CD4-positive, CD25-positive, alpha-beta regulatory T cell (primary cell): ENCODE measurements around the gene CLEC20A. TPM values are rescaled to one million over a fixed set of nuclear protein-coding genes. Genes with fewer than 3 reads are reported as not detected.

Experiments
- ATAC-seq, 2 donors: fragments of 150-1000 bp; cut with Tn5 transposase; one replicate each; pipeline ENCODE4 v1.10.0; 2021; ENCODE audit warnings: low read depth in 2 of 2, moderate number of reproducible peaks in 2 of 2, moderate library complexity in 1 of 2
- DNase-seq, 3 donors: peaks; one replicate each; pipeline versions ENCODE4 v3.0.0 to v3.0.0-alpha.2; 2012 to 2022; ENCODE audit warnings: mixed read lengths in 1 of 3
- H3K27ac ChIP-seq: one replicate; pipeline ENCODE4 v1.7.0; 2013; ENCODE audit warnings: mild to moderate bottlenecking, low read length; ENCODE audit not compliant: insufficient read depth, poor library complexity, severe bottlenecking
- H3K27me3 ChIP-seq: one replicate; pipeline ENCODE4 v1.7.0; 2013; ENCODE audit warnings: low read length; ENCODE audit not compliant: control insufficient read depth, insufficient read depth
- H3K36me3 ChIP-seq: one replicate; pipeline ENCODE4 v1.7.0; 2013; ENCODE audit warnings: mild to moderate bottlenecking, low read length, moderate library complexity; ENCODE audit not compliant: control insufficient read depth, insufficient read depth
- H3K4me1 ChIP-seq: 2 replicates; pipeline ENCODE4 v1.7.0; 2013; ENCODE audit warnings: mild to moderate bottlenecking, low read length; ENCODE audit not compliant: insufficient read depth, control insufficient read depth, poor library complexity, severe bottlenecking
- H3K4me3 ChIP-seq: one replicate; pipeline ENCODE4 v1.7.0; 2013; ENCODE audit warnings: low read depth, mild to moderate bottlenecking, low read length, moderate library complexity
- H3K9me3 ChIP-seq, 2 experiments: 1 replicate in 1 of 2; 2 replicates in 1 of 2; pipeline ENCODE4 v1.7.0; 2013; ENCODE audit warnings: low read length in 2 of 2, mild to moderate bottlenecking in 1 of 2, moderate library complexity in 1 of 2; ENCODE audit not compliant: control insufficient read depth in 2 of 2
- H3K27ac Mint-ChIP-seq, 3 donors: one replicate each; pipeline ENCODE4 v1.8.0; 2020 to 2022; ENCODE audit warnings: mild to moderate bottlenecking in 3 of 3, mixed read lengths in 3 of 3, moderate library complexity in 2 of 3
- H3K27me3 Mint-ChIP-seq: one replicate; pipeline ENCODE4 v1.8.0; 2022; ENCODE audit warnings: mild to moderate bottlenecking, mixed read lengths
- H3K36me3 Mint-ChIP-seq: one replicate; pipeline ENCODE4 v1.8.0; 2020; ENCODE audit warnings: mixed read lengths
- H3K4me1 Mint-ChIP-seq, 4 donors: one replicate each; pipeline ENCODE4 v1.8.0; 2020 to 2022; ENCODE audit warnings: mixed read lengths in 4 of 4, mild to moderate bottlenecking in 1 of 4
- H3K4me3 Mint-ChIP-seq, 4 donors: one replicate each; pipeline ENCODE4 v1.8.0; 2020 to 2022; ENCODE audit warnings: mild to moderate bottlenecking in 4 of 4, mixed read lengths in 4 of 4, moderate library complexity in 3 of 4
- H3K9me3 Mint-ChIP-seq, 7 donors: one replicate each; pipeline ENCODE4 v1.8.0; 2020 to 2022; ENCODE audit warnings: mixed read lengths in 7 of 7, mild to moderate bottlenecking in 3 of 7, moderate library complexity in 2 of 7
- polyA plus RNA-seq, 4 donors: library from polyadenylated mRNA; unstranded; fragments of 300-500 nt; fragmentation: Illumina TruSeq; gene quantifications; one replicate each; pipeline ENCODE4 v1.2.3, GENCODE V29; 2021
- total RNA-seq: library from RNA; stranded (reverse); gene quantifications from one replicate; pipeline ENCODE4 v1.2.3, GENCODE V29; 2022

Gene CLEC20A
- total RNA-seq, result not detected
- polyA plus RNA-seq, result under 1 TPM in 1 of 4 donors, not detected in 3; 0.53 TPM

DNA sequence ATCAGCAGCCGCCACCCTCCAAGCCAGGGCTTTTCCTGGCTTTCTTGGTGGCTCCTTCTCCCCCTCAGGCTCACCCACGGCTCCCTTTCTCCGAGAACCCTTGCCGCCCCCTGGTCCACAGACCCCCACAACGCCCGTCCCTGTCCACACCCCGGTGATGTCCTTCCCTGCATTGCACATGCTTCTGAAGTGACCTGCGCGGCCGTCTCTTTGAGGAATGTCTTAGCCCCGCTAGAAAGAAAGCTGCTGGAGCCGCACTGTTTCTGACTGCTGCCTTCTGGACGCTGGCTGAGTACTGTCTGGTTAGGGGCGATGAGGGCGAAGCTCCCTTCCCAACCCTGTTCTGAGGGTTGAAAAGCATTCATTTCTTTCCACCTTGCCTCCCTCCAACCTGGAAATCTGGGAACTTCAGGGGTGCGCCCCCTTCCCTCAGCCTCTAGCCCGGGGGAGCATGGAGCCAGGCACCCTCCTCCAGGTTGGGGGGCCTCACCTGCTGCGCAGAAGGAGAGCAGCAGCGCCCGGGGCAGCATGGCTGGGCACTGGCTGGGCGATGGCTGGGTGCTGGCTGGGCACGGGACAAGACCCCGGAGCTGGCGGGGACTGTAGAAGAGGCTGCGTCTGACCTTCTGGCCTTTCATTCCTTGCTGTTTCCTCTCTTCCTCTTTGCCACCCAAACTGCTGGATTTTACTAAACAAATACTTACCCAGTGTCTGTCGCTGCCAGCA, at the start of gene CLEC20A:
Gene CLEC20A, minus strand, starts transcription at position 555 of the 726 bp plus-strand sequence. Its CDS starts 25 bp downstream, at position 530.
- Mint-ChIP-seq H3K4me3 (no peak within 1 kb of the TSS), H3K27me3 (no peaks in the 10 kb centered on the region), H3K27ac (no peak within 1 kb of the TSS), H3K4me1 (no peaks in the 10 kb centered on the region), H3K36me3 (no peaks in the 10 kb centered on the region), H3K9me3 (peaks cover 0 to 2% (median 0%) of the 10 kb centered on the region in 7 donors)
- DNase-seq, result no peak
- ATAC-seq, result no peak
- H3K4me3 ChIP-seq, result no peak within 1 kb of the TSS
- H3K4me1 ChIP-seq, result no peaks in the 10 kb centered on the region
- H3K9me3 ChIP-seq, result no peaks in the 10 kb centered on the region
- no peak within 1 kb of the TSS for H3K27ac ChIP-seq
- H3K36me3 ChIP-seq, result no peaks in the 10 kb centered on the region
- H3K27me3 ChIP-seq, result no peaks in the 10 kb centered on the region

DNA sequence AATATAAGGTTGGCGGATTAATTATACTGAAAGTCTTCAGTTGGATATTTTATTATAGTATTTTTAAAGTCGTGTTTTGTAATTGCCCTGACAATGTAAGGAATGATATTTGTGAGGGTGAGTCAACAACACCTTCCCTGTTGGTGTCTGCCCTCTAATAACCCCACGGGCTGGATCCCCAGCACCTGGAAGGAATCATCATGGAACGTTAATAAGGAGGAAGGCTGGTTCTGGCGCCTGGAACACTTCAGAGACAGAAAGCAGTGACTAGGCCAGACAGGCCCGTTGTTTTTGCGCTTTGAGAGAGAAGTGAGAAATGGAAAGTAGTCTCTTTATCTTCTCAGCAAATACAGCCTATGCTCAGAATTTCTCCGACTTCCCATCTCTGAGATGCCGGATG, 47.8 kb upstream of the CLEC20A start:
- Histone ChIP-seq H3K4me3 (no peak overlapping the region), H3K27me3 (no peaks in the 10 kb centered on the region), H3K9me3 (no peaks in the 10 kb centered on the region), H3K4me1 (peaks cover 18% of the 10 kb centered on the region), H3K27ac (no peak overlapping the region), H3K36me3 (no peaks in the 10 kb centered on the region)
- DNase-seq (no peak), ATAC-seq (no peak)
- Mint-ChIP-seq H3K27ac (peak overlapping the region in 2 of 3 donors; percentile 40 to 56), H3K4me3 (peak overlapping the region; percentile 39 to 96 (median 77)), H3K4me1 (peaks cover 8 to 15% (median 13%) of the 10 kb centered on the region in 4 donors), H3K27me3 (no peaks in the 10 kb centered on the region), H3K36me3 (no peaks in the 10 kb centered on the region), H3K9me3 (no peaks in the 10 kb centered on the region)

DNA sequence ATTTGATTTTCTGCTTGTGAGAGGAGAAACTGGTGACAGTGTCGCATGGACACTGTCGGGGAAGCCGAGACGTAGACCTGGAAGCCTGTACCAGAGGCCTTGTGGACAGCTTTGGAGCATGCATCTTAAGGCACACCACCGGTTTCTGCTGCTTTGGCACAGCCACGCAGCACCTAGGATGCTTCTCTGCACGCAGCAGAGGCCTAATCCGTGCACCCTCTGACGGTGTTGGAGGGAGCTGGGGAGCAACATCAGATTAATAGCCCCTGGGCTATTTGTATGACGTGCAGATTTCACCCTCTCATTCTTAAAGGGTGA, 46.5 kb upstream of the CLEC20A start:
- no peaks in the 10 kb centered on the region for H3K36me3 Mint-ChIP-seq
- H3K9me3 ChIP-seq, result no peaks in the 10 kb centered on the region
- DNase-seq, result peak in 1 of 3 donors; percentile 10
- peak overlapping the region; percentile 44 for H3K4me3 ChIP-seq
- no peak for ATAC-seq
- H3K27me3 ChIP-seq, result no peaks in the 10 kb centered on the region
- H3K4me1 ChIP-seq, result peaks cover 18% of the 10 kb centered on the region
- H3K4me3 Mint-ChIP-seq, result peak overlapping the region; percentile 92 to 96 (median 94)
- no peaks in the 10 kb centered on the region for H3K9me3 Mint-ChIP-seq
- peaks cover 8 to 15% (median 13%) of the 10 kb centered on the region in 4 donors for H3K4me1 Mint-ChIP-seq
- H3K27ac Mint-ChIP-seq, result peak overlapping the region; percentile 26 to 54 (median 51)
- no peaks in the 10 kb centered on the region for H3K27me3 Mint-ChIP-seq
- no peaks in the 10 kb centered on the region for H3K36me3 ChIP-seq
- H3K27ac ChIP-seq, result no peak overlapping the region

DNA sequence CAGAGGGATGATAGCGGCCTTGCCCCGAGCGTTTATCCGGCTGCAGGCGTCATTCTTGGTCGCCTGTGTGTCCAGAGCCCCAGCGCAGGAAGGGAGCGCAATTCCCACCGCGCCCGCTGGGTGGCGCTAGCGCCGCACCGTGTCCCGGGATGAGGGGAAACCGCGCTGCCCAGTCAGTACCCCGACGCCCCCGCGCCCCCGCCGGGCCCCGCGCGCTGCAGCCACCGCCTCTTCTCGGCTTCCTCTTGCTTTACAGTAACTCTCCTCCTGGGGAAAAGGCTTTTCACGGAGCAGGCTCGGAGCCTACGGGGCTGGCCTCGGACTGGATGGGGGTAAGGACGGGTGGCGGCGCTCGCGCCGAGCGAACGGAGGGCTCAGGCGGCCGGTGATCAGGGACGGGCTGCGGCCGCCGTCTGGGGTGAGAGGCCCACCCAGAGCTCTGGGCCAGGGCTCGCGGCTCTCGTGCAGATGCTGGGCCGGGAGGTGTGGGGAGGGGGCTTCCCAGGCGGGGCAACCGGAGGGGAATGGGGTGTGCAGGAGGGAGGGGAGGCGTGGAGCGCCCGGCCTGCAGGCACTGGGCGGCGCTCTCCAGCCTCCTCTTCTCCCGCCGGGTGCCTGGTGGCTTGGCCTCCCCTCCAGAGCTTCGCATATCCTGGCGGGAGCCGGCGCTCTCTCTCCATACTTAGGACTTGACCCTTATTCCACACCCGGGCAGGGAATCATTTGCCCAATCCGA, 46.0 kb upstream of the CLEC20A start:
- Histone ChIP-seq H3K4me3 (peak overlapping the region; percentile 90), H3K36me3 (no peaks in the 10 kb centered on the region), H3K27ac (no peak overlapping the region), H3K27me3 (no peaks in the 10 kb centered on the region), H3K9me3 (no peaks in the 10 kb centered on the region), H3K4me1 (peaks cover 18% of the 10 kb centered on the region)
- Mint-ChIP-seq H3K27me3 (no peaks in the 10 kb centered on the region), H3K27ac (peak overlapping the region; percentile 85 to 92 (median 87)), H3K36me3 (no peaks in the 10 kb centered on the region), H3K4me1 (peaks cover 8 to 15% (median 13%) of the 10 kb centered on the region in 4 donors), H3K4me3 (peak overlapping the region; percentile 92 to 96 (median 94)), H3K9me3 (peaks cover 0 to under 1% (median 0%) of the 10 kb centered on the region in 7 donors)
- DNase-seq, result peak; percentile 65 to 81 (median 76)
- peak; percentile 84 to 86 for ATAC-seq

DNA sequence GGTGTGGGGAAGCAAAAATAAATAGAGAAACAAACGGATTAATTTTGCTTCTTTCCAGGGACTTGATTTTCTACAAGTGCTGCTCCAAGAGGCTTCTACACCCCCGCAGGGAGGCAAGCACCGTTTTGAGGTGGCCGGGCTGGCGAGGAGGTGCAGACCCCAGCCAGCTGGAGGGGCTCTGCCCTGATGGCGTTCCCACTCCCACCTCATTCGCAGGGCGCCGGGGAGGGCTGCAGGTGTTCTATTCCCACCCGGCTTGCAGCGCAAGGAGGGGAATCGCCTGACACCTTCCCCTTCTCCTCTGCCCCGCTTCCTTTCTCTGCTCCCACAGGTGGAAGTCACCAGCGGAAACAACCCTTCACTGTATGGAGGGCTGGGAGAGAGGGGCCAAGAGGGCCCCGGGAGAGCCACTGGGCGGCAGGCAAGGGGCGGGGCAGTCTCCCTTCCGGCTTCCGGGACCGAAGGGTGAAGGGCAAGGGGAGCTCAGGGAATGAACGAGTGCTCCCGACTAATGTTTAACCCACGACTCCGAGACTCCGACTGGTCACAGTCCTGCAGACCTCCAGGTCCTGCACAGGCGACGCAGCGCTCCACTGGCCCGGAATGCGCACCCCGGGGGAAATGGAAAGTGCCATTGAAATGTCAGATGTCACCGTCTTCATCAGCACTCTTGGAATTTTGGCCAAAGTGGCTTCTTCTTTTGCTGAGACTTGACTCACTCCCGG, 45.2 kb upstream of the CLEC20A start:
- ATAC-seq (peak; percentile 36 to 37), DNase-seq (peak in 2 of 3 donors; percentile 19 to 40)
- peaks cover 18% of the 10 kb centered on the region for H3K4me1 ChIP-seq
- peak overlapping the region; percentile 92 to 96 (median 94) for H3K4me3 Mint-ChIP-seq
- H3K4me3 ChIP-seq, result peak overlapping the region; percentile 90
- H3K27me3 Mint-ChIP-seq, result no peaks in the 10 kb centered on the region
- no peaks in the 10 kb centered on the region for H3K36me3 Mint-ChIP-seq
- H3K4me1 Mint-ChIP-seq, result peaks cover 8 to 15% (median 13%) of the 10 kb centered on the region in 4 donors
- H3K27ac ChIP-seq, result no peak overlapping the region
- no peaks in the 10 kb centered on the region for H3K36me3 ChIP-seq
- H3K27ac Mint-ChIP-seq, result peak overlapping the region; percentile 85 to 92 (median 87)
- no peaks in the 10 kb centered on the region for H3K9me3 ChIP-seq
- H3K27me3 ChIP-seq, result no peaks in the 10 kb centered on the region
- H3K9me3 Mint-ChIP-seq, result peaks cover 0 to 2% (median 0%) of the 10 kb centered on the region in 7 donors

DNA sequence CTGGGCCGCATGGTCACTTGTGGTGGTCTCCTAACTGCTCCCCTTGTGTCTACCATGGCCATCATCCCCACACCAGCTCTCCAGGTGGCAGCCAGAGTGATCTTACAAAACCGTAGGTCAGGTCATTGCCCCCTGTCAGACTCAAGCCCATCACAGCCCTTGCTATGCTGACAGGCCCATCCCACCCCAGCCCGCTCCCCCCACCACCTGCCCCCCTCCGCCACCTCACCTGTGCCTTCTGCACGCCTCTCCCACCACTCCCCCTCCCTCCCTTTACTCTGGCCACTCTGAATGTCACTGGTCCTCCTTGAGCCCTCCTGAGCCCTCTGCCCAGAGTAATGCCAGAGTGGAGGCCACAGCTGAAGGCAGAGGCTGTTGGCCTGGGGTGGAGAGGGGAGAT, 44.6 kb upstream of the CLEC20A start:
- ATAC-seq (no peak), DNase-seq (no peak)
- Histone ChIP-seq H3K27me3 (no peaks in the 10 kb centered on the region), H3K9me3 (no peaks in the 10 kb centered on the region), H3K36me3 (no peaks in the 10 kb centered on the region), H3K4me3 (no peak overlapping the region), H3K27ac (no peak overlapping the region), H3K4me1 (peaks cover 18% of the 10 kb centered on the region)
- no peaks in the 10 kb centered on the region for H3K27me3 Mint-ChIP-seq
- H3K4me3 Mint-ChIP-seq, result peak overlapping the region; percentile 92 to 96 (median 94)
- peaks cover 8 to 15% (median 13%) of the 10 kb centered on the region in 4 donors for H3K4me1 Mint-ChIP-seq
- H3K9me3 Mint-ChIP-seq, result peaks cover 0 to 2% (median 0%) of the 10 kb centered on the region in 7 donors
- H3K27ac Mint-ChIP-seq, result peak overlapping the region in 2 of 3 donors; percentile 43 to 85
- no peaks in the 10 kb centered on the region for H3K36me3 Mint-ChIP-seq

DNA sequence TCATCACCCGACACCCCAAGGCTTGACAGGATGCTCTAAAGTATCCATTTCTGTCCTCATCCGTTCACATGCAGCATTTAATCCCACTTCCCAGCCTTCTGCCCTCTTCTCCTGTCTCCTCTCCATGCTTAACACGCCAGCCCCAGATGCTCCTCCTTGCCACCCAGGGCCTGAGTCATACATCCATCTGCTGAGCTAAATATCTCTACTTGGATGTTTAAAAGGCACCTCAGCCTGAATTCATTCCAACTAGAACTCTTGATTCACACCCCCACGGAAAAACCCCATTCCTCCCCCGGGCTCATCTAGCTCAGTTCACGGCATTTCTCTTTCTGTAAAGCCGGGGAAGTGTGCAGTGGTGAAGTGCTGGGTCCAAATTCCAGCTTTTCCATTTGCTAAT, 43.9 kb upstream of the CLEC20A start:
- DNase-seq, result no peak
- Histone ChIP-seq H3K27ac (no peak overlapping the region), H3K27me3 (no peaks in the 10 kb centered on the region), H3K9me3 (no peaks in the 10 kb centered on the region), H3K4me3 (no peak overlapping the region), H3K36me3 (no peaks in the 10 kb centered on the region), H3K4me1 (peaks cover 18% of the 10 kb centered on the region)
- ATAC-seq, result no peak
- peak overlapping the region in 1 of 3 donors; percentile 21 for H3K27ac Mint-ChIP-seq
- H3K4me3 Mint-ChIP-seq, result peak overlapping the region in 3 of 4 donors; percentile 45 to 96 (median 61)
- H3K9me3 Mint-ChIP-seq, result peaks cover 0 to 2% (median 0%) of the 10 kb centered on the region in 7 donors
- no peaks in the 10 kb centered on the region for H3K36me3 Mint-ChIP-seq
- H3K27me3 Mint-ChIP-seq, result peaks cover 3% of the 10 kb centered on the region
- H3K4me1 Mint-ChIP-seq, result peaks cover 6 to 14% (median 12%) of the 10 kb centered on the region in 4 donors
